ENCODE results near the gene FAM163A. TPM values are rescaled to one million over a fixed set of nuclear protein-coding genes. Genes with fewer than 3 reads are reported as not detected.

FAM163A gene
- total RNA-seq, 1 donor from 2014 or later, result 0.22 TPM

DNA sequence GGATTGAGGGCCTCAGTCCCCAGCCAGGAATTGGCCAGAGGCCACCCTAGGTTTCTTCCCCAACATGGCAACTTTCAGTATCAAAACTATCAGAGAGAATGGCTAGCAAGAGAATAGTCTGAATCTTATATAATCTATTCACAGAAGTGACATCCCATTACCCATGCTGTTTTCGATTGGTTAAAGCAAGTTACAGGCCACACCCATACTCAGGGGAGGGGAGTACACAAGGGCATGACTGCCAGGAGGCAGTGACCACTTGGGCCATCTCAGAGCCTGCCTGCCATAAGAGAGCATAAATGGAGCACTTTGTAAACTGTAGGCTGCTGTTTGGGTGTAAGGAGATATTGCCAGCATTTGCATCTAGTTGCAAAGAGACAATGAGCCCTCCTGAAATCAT, 65.4 kb downstream of the FAM163A start:
- DNase-seq (no peak), ATAC-seq (ENCODE audit: poor library complexity) (no peak)
- intact Hi-C loops (cut with DNase I), result loop anchor here (2.0 kb wide), 1 partner anchor 102 kb away; no protein-coding TSS in a partner anchor

DNA sequence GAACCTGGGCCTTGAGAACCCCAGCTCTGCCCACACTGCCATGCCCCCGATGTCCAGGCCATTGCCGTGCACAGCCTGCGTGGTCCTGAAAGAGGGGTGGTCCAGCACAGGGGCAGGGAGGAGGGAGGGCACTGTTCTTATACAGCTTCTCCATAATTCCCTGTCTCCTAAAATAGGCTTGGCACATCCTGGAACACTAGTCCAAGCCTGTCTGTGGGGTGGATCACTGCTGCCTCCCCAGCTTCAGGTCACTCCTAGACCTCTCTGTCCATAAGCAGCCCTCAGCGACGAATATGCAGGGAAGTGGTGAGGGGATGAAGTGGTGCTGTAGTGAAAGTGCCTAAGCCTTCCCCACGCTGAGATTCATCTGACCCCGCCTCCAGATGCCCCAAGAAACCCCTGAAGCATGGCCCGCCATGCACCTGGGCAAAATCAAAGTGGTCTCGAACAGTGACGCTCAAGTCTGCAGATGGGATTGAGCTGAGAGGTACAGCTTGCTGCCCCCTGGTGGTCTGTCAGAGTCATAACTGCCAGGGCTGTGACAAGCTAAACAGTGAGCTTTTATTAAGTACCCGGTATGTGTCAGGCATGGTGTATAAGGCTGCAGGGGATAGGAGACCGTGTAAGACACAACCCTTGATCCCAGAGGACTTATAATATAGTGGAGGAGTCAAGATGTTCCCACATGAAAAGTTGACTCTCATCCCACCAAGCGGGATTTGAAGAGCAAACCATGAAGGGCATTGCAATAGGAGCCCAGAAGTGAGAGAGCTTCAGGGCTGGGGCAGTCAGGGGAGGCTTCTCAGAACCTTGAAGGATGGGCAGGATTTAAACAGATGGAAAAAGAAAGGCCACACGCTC, 66.6 kb downstream of the FAM163A start:
- ATAC-seq (ENCODE audit: poor library complexity) (peak; percentile 70), DNase-seq (peak; percentile 59)
- intact Hi-C loops (cut with DNase I), result loop anchor here (2.0 kb wide), 1 partner anchor 103 kb away; no protein-coding TSS in a partner anchor

GRCh38 chr1:179810367-179810715, 67.2 kb downstream of the FAM163A start:
- ATAC-seq (ENCODE audit: poor library complexity) (no peak), DNase-seq (no peak)
- intact Hi-C loops (cut with DNase I), result no loop called here

- ATAC-seq (ENCODE audit: poor library complexity) (no peak), DNase-seq (no peak)
- intact Hi-C loops (cut with DNase I), result no loop called here
These were observed 69.6 kb downstream of the FAM163A start for GRCh38 chr1:179812501-179813292.

DNA sequence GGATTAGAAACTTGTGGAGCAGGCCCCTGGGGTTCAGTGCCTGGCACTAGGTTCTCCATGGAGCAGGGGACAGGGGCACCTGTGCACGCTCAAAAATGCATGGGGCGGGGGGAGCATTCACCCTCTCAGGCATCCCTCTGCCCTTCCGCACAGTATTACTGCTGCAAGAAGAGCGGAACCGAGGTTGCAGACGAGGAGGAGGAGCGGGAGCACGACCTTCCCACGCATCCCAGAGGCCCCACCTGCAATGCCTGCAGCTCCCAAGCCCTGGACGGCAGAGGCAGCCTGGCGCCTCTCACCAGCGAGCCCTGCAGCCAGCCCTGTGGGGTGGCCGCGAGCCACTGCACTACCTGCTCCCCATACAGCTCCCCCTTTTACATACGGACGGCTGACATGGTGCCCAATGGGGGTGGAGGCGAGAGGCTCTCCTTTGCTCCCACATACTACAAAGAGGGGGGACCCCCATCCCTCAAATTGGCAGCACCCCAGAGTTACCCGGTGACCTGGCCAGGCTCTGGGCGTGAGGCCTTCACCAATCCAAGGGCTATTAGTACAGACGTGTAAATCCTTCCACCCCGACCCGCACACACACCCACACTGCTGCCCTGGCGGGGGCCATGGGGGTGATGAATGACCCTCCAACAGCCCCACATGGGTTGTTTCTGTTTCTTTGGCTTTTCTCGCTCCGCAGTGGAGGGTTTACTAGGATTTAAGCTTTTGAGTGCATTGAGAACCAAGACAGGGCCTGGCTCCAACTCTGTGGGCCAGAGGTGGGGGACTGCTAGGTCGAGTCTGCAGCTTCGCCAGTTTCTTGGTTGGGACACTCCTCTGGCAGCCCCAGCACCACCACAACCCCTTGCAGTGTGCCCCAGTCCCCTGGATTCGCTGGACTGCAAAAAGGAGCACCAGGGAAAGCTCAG, 70.8 kb downstream of the FAM163A start:
- intact Hi-C loops (cut with DNase I), result no loop called here
- no peak for ATAC-seq (ENCODE audit: poor library complexity)
- no peak for DNase-seq

- ATAC-seq (ENCODE audit: poor library complexity) (peak; percentile 58), DNase-seq (peak; percentile 82)
- intact Hi-C loops (cut with DNase I), result no loop called here
These were observed 71.4 kb downstream of the FAM163A start for GRCh38 chr1:179814546-179814838.

DNA sequence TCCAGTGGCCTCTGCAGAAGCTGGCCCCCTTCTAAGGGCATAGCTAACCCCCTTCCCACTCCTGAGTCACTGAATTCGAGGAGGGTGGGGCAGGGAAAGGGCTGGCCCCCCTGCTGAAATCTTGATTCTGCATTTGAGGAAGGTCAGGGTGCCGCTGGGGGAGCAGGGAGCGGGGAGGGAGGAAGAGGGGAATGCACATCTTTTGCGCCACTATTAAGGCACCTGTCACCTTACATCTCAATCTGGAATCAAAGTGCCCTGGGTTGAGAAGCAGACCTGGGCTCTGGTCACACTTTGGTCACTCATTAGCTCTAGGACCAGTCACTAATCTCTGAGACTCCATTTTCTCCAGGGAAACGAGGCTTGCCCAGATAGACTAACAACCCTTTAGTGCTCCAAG, 72.5 kb downstream of the FAM163A start:
- DNase-seq (no peak), ATAC-seq (ENCODE audit: poor library complexity) (no peak)
- intact Hi-C loops (cut with DNase I), result no loop called here

GRCh38 chr1:179816196-179816960, 73.3 kb downstream of the FAM163A start:
- no peak for ATAC-seq (ENCODE audit: poor library complexity)
- DNase-seq, result peak; percentile 82
- intact Hi-C loops (cut with DNase I), result no loop called here

DNA sequence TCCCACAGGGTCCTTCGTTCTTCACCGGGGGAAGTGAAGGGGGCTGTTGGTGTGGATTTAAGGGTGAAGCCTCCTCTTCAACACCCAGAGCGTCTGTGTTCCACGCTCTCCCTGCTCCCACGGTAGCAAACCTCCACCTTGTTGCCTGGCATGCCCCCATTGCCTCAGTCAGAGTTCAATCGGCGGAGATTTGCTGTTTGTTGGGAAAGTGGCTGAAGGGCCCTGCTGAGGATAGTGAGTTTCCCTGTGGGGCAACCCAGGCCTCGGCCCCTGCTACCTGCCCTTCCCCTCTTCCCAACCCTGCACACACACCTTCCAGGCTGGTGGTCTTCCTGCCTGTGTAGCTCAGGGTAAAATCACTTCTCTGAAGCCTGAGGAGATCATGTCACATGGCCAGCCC, 74.0 kb downstream of the FAM163A start:
- intact Hi-C loops (cut with DNase I), result no loop called here
- DNase-seq, result no peak
- no peak for ATAC-seq (ENCODE audit: poor library complexity)

DNA sequence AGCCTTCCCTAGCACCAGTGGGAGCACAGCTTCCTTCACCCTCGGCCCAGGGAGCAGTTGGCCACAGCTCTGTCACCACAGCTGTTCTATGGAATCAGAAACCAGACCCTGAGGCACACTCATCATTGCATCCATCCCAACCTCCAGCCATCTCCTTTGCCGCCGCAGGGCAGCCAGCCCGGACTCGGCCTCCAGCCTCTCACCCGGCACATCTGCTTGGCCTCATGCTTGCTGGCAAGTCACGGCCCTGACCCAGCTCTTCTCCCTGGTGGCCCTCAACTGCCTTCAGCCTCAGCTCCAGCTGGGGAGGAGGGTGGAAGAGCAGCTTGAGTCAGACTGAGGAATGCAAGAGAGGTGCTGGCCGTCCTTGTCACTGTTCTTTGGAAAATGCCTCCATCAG, 74.7 kb downstream of the FAM163A start:
- ATAC-seq (ENCODE audit: poor library complexity), result peak; percentile 61
- intact Hi-C loops (cut with DNase I), result no loop called here
- peak; percentile 82 for DNase-seq

- ATAC-seq (ENCODE audit: poor library complexity), result no peak
- DNase-seq, result no peak
- intact Hi-C loops (cut with DNase I), result no loop called here
These were observed 75.2 kb downstream of the FAM163A start for GRCh38 chr1:179818260-179818659.

GRCh38 chr1:179818743-179819173, 75.7 kb downstream of the FAM163A start:
- DNase-seq (peak; percentile 56), ATAC-seq (ENCODE audit: poor library complexity) (no peak)
- intact Hi-C loops (cut with DNase I), result no loop called here

DNA sequence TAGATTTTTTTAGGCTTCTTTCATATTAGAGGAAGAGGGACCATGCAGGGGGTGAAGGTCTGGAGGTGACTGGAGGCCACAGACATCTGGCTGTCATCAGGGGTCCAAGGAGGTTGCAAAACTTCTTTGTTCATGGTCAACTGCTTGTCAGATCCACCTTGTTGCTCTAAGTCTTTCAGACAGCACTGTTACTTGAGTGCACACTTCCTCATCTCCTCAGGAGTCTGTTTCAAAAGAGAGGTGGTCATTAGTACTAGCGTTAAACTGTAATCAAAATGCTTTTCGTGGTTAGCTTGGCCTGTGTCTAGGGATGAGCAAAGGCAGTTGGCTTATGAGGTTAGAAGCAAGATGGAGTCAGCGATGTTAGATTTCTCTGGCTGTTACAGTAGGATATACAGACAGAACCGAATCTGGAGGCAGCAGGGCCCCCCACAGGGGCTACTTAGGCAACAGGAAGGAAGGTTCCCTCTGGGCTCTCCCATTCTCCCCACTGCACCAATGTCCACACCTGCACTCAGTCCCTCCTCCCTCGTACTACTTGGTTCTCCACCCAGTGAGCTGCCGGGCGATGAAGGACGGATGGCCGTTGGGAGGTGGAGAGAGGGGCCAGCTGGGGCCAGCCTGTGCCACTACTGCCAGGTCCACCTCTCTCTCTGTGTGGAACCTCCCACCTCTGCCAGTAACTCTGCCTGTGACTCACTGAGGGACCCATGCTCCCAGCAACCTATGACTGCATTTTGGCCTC, 77.3 kb downstream of the FAM163A start:
- ATAC-seq (ENCODE audit: poor library complexity) (no peak), DNase-seq (no peak)

DNA sequence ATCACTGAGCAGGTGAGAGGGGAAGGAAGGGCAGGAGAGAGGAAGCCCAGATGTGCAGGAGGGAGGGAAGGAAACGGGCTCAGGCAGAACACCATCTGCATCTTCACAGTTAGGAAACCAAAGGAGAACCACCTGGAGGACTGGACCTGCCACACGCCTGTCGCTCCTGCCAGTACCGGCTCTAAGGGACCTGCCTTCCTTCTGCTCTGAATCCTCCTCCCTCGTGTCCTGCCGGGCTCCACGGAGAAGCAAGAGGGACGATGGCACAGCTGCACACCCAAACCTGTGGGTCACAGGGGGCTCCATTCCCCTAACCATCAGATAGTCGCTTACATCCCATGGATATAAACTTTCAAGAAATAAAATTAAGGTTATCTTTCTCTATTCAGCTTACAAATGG, 78.4 kb downstream of the FAM163A start:
- ATAC-seq (ENCODE audit: poor library complexity) (no peak), DNase-seq (no peak)
- intact Hi-C loops (cut with DNase I), result no loop called here

More for the DNA sequence above, 77.3 kb downstream of the FAM163A start:
- intact Hi-C loops (cut with DNase I), result no loop called here

- ATAC-seq (ENCODE audit: poor library complexity) (no peak), DNase-seq (no peak)
- intact Hi-C loops (cut with DNase I), result no loop called here
These were observed 79.0 kb downstream of the FAM163A start for GRCh38 chr1:179822065-179822464.

GRCh38 chr1:179823693-179824092, 80.6 kb downstream of the FAM163A start:
- ATAC-seq (ENCODE audit: poor library complexity), result no peak
- DNase-seq, result no peak
- intact Hi-C loops (cut with DNase I), result no loop called here

GRCh38 chr1:179824265-179824664, 81.2 kb downstream of the FAM163A start:
- ATAC-seq (ENCODE audit: poor library complexity) (peak; percentile 25), DNase-seq (no peak)
- intact Hi-C loops (cut with DNase I), result no loop called here

GRCh38 chr1:179825206-179825605, 82.1 kb downstream of the FAM163A start:
- intact Hi-C loops (cut with DNase I), result no loop called here
- ATAC-seq (ENCODE audit: poor library complexity), result peak; percentile 68
- no peak for DNase-seq

Data from Right ventricle myocardium superior (tissue), 1 donor.